DND-41 (cell line): ENCODE data around the gene FHOD3.

Source experiments
- ATAC-seq: fragments of 200-7000 bp; cut with Tn5 transposase; 3 replicates; pipeline ENCODE4 v1.9.1; 2021; ENCODE audit warnings: low read depth; ENCODE audit not compliant: insufficient read depth
- DNase-seq: peaks from one replicate; pipeline ENCODE4 v3.0.0-alpha.2; 2020
- H2AFZ ChIP-seq: 2 replicates; pipeline ENCODE4 v1.6.0; 2012; ENCODE audit warnings: low read depth, low read length
- H3K27ac ChIP-seq: 2 replicates; pipeline ENCODE4 v1.5.1; 2012; ENCODE audit warnings: low read length, inconsistent platforms
- H3K27me3 ChIP-seq: fragments of 200-600 bp; sonication (generic); 2 replicates; pipeline ENCODE4 v1.6.0; 2012; ENCODE audit warnings: low read length, mild to moderate bottlenecking, inconsistent platforms; ENCODE audit not compliant: insufficient read depth, poor library complexity
- H3K36me3 ChIP-seq: 2 replicates; pipeline ENCODE4 v1.5.1; 2012; ENCODE audit warnings: low read length, inconsistent platforms; ENCODE audit not compliant: insufficient read depth
- H3K4me1 ChIP-seq: 2 replicates; pipeline ENCODE4 v1.5.1; 2012; ENCODE audit warnings: mild to moderate bottlenecking, low read length; ENCODE audit not compliant: insufficient read depth
- H3K4me2 ChIP-seq: 2 replicates; pipeline ENCODE4 v1.6.0; 2012; ENCODE audit warnings: mild to moderate bottlenecking, moderate library complexity, low read length, inconsistent platforms; ENCODE audit not compliant: insufficient read depth
- H3K4me3 ChIP-seq, 2 experiments: fragments of 200-600 bp in 1 of 2; shearing (Covaris generic) in 1 of 2; 2 replicates each; pipeline ENCODE4 v1.5.1; 2012 to 2016; ENCODE audit warnings: inconsistent platforms in 2 of 2, low read length in 2 of 2, mild to moderate bottlenecking in 2 of 2, low read depth in 1 of 2, moderate library complexity in 1 of 2
- H3K79me2 ChIP-seq: 2 replicates; pipeline ENCODE4 v1.6.0; 2012; ENCODE audit warnings: low read length, inconsistent platforms; ENCODE audit not compliant: insufficient read depth
- H3K9ac ChIP-seq: 2 replicates; pipeline ENCODE4 v1.6.0; 2012; ENCODE audit warnings: low read depth, mild to moderate bottlenecking, inconsistent platforms, low read length, moderate library complexity
- H3K9me3 ChIP-seq: 2 replicates; pipeline ENCODE4 v1.5.1; 2012; ENCODE audit warnings: low read length, moderate library complexity, mild to moderate bottlenecking, inconsistent platforms; ENCODE audit not compliant: insufficient read depth, severe bottlenecking
- H4K20me1 ChIP-seq: 2 replicates; pipeline ENCODE4 v1.6.0; 2012; ENCODE audit warnings: low read length; ENCODE audit not compliant: insufficient read depth
- EZH2 ChIP-seq: IDR thresholded peaks from 3 replicates; pipeline ENCODE4 v1.6.1; 2012; ENCODE audit warnings: borderline replicate concordance, low read depth, mild to moderate bottlenecking, moderate library complexity, low read length, inconsistent platforms; ENCODE audit not compliant: severe bottlenecking
- TF ChIP-seq, protein P1 (sequence below): IDR thresholded peaks from 2 replicates; pipeline ENCODE4 v1.5.1; 2012; ENCODE audit warnings: borderline replicate concordance, low read length, moderate library complexity, mild to moderate bottlenecking; ENCODE audit not compliant: poor library complexity, severe bottlenecking; ENCODE audit errors: extremely low read depth

FHOD3 gene

GRCh38 chr18:36314754-36315153, 17.2 kb downstream of the FHOD3 start:
- Histone ChIP-seq H3K4me1 (no peaks in the 10 kb centered on the region), H3K79me2 (no peaks in the 10 kb centered on the region), H3K27ac (no peak overlapping the region), H3K9ac (no peak overlapping the region), H4K20me1 (no peaks in the 10 kb centered on the region), H3K36me3 (no peaks in the 10 kb centered on the region), H3K4me3 (no peak overlapping the region), H2AFZ (no peak overlapping the region), H3K9me3 (no peaks in the 10 kb centered on the region), H3K27me3 (no peaks in the 10 kb centered on the region), H3K4me2 (no peak overlapping the region)
- no peak for ATAC-seq
- TF ChIP-seq, protein P1, sequence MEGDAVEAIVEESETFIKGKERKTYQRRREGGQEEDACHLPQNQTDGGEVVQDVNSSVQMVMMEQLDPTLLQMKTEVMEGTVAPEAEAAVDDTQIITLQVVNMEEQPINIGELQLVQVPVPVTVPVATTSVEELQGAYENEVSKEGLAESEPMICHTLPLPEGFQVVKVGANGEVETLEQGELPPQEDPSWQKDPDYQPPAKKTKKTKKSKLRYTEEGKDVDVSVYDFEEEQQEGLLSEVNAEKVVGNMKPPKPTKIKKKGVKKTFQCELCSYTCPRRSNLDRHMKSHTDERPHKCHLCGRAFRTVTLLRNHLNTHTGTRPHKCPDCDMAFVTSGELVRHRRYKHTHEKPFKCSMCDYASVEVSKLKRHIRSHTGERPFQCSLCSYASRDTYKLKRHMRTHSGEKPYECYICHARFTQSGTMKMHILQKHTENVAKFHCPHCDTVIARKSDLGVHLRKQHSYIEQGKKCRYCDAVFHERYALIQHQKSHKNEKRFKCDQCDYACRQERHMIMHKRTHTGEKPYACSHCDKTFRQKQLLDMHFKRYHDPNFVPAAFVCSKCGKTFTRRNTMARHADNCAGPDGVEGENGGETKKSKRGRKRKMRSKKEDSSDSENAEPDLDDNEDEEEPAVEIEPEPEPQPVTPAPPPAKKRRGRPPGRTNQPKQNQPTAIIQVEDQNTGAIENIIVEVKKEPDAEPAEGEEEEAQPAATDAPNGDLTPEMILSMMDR = no peak
- TF ChIP-seq EZH2 = no peak
- no peak for DNase-seq

DNA sequence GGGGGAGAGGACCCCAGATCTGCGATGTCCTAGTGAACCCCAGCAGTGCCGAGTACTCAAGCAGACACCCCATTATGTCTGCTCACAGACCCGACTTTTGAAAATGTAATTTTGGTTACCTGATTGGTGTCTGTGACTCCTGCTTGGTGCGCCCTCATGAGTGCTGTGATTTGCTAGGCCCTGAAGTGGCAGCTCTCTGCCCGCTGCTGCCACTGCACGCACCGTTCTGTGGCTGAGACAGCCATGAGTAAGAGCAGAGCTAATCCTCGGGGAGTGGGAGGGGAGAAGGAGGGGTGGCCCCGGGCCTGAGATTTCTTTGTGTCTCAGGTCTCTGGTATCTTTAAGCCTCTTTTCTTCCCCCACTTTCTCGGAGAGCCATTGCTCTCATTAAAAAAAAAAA, 18.2 kb downstream of the FHOD3 start:
- Histone ChIP-seq H3K36me3 (no peaks in the 10 kb centered on the region), H3K9me3 (no peaks in the 10 kb centered on the region), H4K20me1 (no peaks in the 10 kb centered on the region), H3K9ac (no peak overlapping the region), H3K4me2 (no peak overlapping the region), H3K79me2 (no peaks in the 10 kb centered on the region), H3K4me1 (no peaks in the 10 kb centered on the region), H2AFZ (no peak overlapping the region), H3K4me3 (no peak overlapping the region), H3K27me3 (no peaks in the 10 kb centered on the region), H3K27ac (no peak overlapping the region)
- TF ChIP-seq EZH2 = no peak
- TF ChIP-seq, protein P1 = no peak
- DNase-seq (no peak), ATAC-seq (no peak)

- no peak for ATAC-seq
- DNase-seq = no peak
- H3K9ac ChIP-seq = no peak overlapping the region
- H3K4me3 ChIP-seq = no peak overlapping the region
- H4K20me1 ChIP-seq = no peaks in the 10 kb centered on the region
- no peaks in the 10 kb centered on the region for H3K79me2 ChIP-seq
- H3K9me3 ChIP-seq = no peaks in the 10 kb centered on the region
- no peak overlapping the region for H3K27ac ChIP-seq
- no peaks in the 10 kb centered on the region for H3K36me3 ChIP-seq
- H3K4me1 ChIP-seq = no peaks in the 10 kb centered on the region
- H3K27me3 ChIP-seq = no peaks in the 10 kb centered on the region
- H2AFZ ChIP-seq = no peak overlapping the region
- TF ChIP-seq, protein P1 = no peak
- no peak for TF ChIP-seq EZH2
- H3K4me2 ChIP-seq = no peak overlapping the region
These were observed 18.7 kb downstream of the FHOD3 start for GRCh38 chr18:36316246-36316645.

DNA sequence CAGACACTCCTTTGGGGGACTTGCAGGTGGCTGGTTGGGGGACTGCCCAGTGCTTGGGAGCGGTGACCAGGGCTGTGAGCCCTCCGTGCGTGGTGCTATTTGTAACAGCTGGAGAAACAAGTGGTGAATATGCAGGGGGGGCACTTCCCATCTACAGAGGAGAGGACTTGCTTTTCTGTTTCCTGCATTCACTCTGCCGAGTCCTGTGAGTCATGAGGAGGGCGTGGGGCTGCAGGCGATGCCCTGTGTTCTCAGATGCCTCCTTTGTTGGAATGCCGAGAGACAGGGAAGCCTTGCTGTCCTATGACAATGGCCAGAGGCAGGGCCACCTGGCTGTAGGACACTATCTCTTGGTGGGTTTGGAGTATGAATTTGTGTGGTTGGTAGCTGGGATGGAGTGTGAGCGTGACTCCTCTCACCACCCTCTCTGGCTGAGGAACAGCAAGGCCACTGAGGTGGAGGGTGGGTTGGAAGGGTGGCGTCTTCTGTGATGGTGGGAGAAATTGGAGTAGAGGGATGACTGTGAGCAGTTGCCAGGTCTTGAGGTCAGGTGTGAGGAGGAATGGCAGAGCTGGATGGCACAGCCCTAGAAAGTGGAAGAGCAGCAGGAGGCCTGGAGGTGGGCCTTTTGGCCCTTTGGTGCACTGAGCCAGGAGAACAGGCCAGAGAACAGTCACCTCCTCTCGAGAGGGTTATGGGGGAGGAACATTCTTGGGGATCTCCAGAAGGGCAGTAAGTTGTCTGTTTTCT, 24.3 kb downstream of the FHOD3 start:
- H3K9me3 ChIP-seq = no peaks in the 10 kb centered on the region
- TF ChIP-seq EZH2 = no peak
- TF ChIP-seq, protein P1 = no peak
- no peaks in the 10 kb centered on the region for H3K79me2 ChIP-seq
- no peaks in the 10 kb centered on the region for H3K27me3 ChIP-seq
- H3K36me3 ChIP-seq = no peaks in the 10 kb centered on the region
- no peak for DNase-seq
- no peak for ATAC-seq
- no peak overlapping the region for H2AFZ ChIP-seq
- H3K4me2 ChIP-seq = no peak overlapping the region
- no peak overlapping the region for H3K27ac ChIP-seq
- H4K20me1 ChIP-seq = no peaks in the 10 kb centered on the region
- H3K4me3 ChIP-seq = no peak overlapping the region
- H3K9ac ChIP-seq = no peak overlapping the region
- no peaks in the 10 kb centered on the region for H3K4me1 ChIP-seq
